HG03097 (cell line): ENCODE results near the gene TMCO5A.
"Not testable (repeated sequence)": the region's sequence is repeated elsewhere in the genome, so short reads cannot be mapped to it uniquely, and the experiment has no call there.

Experiments used
- ATAC-seq: cut with Tn5 transposase; IDR thresholded peaks from one replicate; pipeline ENCODE4 v1.9.1; 2021; ENCODE audit not compliant: unreplicated experiment, low FRiP score

Gene TMCO5A

GRCh38 chr15:37934340-37934739, at the start of gene TMCO5A:
Gene TMCO5A, plus strand, starts transcription at chr15:37934640. Its CDS starts 1,684 bp downstream, at chr15:37936324.
- no peak for ATAC-seq

DNA sequence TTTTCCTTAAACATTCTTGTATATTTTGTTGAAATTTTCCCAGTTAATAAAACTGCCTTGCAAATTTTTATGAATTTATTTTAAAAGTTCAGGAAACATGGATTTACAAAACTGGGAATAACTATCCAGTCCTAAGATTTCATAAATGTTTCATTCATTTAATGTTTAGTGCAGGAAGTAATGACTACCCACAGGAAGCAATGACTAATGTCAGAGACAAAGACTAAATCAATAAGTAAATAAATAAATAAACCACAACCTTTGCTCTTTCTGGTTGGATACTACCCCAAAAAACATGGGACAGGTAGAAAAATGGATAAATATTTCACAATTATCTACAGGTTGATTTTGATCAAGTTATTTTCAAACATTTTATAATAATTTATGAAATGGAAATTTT, 48.8 kb upstream of the TMCO5A start:
- no peak for ATAC-seq

- ATAC-seq, result no peak
These were observed 46.1 kb upstream of the TMCO5A start for GRCh38 chr15:37888356-37888755.

DNA sequence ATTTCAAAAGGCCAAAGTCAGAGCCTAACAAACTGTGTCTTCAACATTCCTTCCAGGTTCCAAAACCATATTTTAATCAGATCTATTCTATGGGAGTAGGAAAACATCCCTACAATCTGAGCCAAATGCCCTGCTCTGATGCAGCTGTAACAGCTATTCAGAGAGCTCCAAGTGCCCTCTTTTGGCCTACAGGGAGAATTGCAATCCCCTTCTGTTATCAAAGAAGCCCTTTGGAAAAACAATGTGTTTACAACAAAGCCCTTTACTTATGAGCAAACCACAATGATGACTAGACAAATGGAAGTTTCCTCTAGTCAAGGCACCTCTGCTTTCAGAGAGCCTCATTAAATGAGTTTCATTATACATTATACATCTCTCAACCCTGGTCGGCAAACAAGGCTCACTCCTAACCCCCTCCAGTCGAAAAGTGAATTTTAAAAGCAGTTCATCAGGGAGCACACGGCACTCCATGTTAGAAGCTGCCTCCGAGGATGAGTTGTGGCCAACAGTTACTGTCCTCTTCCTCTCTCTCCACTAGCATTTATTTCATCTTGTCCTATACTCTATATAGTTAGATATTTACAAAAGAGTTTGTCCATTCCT, 42.6 kb upstream of the TMCO5A start:
- no peak for ATAC-seq

DNA sequence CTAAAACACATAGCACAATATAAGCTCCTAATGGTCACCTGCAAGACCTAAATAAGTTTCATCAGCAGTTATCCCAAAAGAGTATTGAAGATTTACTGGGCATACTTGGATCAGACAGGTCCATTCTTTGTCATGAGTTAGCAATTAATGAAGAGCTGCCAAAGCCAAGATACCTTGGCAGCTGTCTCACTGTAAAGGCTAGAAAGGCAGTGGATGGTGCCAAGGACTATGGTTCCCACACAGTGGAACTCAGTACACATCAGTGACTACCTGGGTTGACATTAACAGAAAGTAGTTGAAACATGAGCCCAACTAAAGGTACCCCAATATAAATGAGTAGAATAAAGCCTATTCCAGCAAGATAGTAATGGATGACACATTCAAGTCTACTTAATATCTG, 41.1 kb upstream of the TMCO5A start:
- no peak for ATAC-seq

DNA sequence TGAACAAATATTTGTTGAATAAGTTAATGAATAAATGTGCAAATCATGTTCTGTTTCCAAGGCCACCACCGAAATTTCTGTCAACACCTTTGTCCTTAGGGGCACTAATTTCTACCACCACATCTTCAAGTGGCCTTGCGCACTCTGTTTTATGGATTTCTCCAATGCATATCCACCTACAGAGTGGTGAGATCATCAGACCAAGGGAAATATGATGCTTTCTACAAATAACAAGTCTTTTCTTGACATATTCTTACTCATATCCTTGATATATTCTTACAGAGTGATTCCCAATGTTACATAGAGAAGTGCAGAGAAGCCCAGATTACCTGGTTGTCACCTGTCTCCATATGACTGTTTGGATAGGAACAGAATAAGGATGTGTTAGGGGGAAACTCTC, 36.1 kb upstream of the TMCO5A start:
- no peak for ATAC-seq

- ATAC-seq, result no peak
These were observed 33.9 kb upstream of the TMCO5A start for GRCh38 chr15:37900326-37901221.

GRCh38 chr15:37902126-37902525, 32.3 kb upstream of the TMCO5A start:
- ATAC-seq, result no peak

DNA sequence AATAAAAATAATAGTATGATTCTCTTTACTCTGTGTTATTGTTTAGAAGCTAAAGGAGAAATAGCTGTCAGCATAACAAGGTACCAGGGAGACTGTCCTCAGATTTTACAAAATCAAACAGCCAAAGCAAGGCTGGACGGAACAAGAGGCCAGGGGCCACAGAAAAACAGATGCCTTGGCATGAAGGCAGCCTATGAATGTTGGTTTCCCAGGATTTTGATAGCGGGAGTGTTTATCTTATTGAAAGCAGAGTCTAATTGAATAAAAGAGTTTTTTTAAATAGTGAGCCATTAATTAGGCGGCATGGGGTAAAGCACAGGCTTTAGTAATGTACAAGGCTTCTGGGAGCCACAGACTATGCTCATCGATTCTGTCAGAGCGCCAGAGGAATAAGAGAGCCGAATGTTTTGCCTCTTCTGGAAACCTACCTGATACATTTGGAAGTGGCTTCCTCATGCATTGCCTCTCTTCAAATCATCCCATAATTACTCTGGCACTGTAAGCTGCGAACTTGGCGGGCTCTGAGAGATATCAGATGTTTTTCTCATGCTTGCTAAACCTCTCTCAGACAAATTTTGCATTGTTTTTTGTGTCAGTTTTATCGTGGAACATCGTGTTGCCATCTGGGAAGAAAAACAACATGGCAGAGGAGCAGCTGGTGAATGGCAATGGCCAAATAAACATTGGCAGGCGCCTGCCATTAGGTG, 30.4 kb upstream of the TMCO5A start:
- ATAC-seq, result no peak

GRCh38 chr15:37907136-37907535, 27.3 kb upstream of the TMCO5A start:
- ATAC-seq, result no peak

GRCh38 chr15:37921527-37922385, 12.7 kb upstream of the TMCO5A start:
- no peak for ATAC-seq

DNA sequence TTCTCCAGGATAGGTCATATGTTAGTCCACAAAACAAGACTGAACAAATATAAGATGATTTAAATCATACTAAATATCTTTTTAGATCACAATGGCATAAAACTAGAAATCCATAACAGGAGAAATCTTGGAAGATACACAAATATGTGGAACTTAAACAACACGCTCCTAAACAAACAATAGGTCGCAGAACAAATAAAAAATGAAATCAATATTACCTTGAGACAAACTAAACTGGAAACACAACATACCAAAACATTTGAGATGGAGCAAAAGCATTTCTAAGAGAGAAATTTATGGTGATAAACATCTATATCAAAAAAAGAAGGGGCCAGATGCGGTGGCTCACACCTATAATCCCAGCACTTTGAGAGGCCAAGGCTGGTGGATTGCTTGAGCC, 8.3 kb upstream of the TMCO5A start:
- no peak for ATAC-seq

DNA sequence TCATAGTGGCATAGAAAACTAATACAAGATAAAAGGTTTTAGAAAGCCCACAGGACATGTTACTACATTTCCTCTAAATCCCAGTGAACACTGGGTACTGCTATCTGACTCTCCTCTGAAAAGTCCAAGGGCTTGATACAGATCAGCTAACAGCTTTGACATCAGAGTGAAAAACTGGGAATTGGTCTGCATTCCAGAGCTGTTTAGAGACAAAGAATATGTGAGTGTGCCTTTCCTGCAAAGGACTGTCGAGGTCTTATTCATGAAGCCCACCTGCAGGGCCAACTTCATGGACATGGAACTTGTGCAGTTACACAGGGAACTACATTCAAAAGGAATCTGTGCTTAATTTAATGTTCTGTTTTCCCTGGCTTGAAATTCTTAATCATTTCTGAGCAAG, 5.2 kb upstream of the TMCO5A start:
- ATAC-seq, result no peak

DNA sequence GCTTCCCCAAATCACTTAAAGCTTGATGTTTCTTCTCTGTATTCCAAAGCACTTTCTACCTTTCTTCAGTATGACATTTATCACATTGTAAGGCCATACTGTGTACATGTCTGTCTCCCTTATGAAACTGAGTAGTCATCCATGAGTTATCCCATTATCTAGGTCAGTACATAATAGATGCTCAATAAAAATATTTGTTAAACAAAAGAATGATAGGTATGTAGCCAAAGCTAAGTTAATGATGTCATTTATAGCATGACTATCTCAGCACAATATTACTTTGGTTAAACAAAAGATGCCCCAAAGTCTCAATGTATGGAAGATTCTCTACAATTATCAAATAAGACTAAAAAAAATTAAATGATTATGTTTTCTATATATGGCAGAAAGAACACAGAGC, 3.1 kb upstream of the TMCO5A start:
- ATAC-seq, result no peak

GRCh38 chr15:37931868-37932267, 2.6 kb upstream of the TMCO5A start:
- no peak for ATAC-seq

- ATAC-seq, result no peak
These were observed 1.9 kb upstream of the TMCO5A start for GRCh38 chr15:37932549-37932948.

- ATAC-seq, result no peak
These were observed 774 bp upstream of the TMCO5A start for GRCh38 chr15:37933666-37934065.

DNA sequence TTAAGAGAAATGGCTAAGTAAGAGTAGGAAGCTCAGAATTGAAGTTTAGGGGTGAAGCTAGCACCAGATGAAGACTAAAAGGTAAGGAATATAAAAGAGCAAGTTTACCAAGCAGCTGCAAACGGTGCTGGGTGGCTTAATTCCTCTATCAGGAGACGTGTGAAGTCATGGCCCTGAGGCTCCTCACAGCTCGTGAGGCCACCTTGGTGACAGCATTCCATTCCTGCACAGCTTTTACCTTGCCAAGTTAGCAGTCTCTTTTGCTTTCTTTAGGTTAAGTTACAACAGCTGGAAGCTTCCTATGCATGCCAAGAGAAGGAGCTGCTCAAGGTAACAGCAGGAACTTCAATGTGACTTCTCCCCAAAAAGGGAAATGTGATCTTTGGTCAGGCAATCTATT, 6.4 kb downstream of the TMCO5A start:
- ATAC-seq, result no peak

- no peak for ATAC-seq
These were observed 7.3 kb downstream of the TMCO5A start for GRCh38 chr15:37941779-37942178.

- ATAC-seq, result no peak
These were observed 17.6 kb downstream of the TMCO5A start for GRCh38 chr15:37951999-37952398.

- ATAC-seq, result not testable (repeated sequence)
These were observed 26.3 kb downstream of the TMCO5A start for GRCh38 chr15:37960742-37961141.
